ENCODE data around the gene DCTD.

DNA sequence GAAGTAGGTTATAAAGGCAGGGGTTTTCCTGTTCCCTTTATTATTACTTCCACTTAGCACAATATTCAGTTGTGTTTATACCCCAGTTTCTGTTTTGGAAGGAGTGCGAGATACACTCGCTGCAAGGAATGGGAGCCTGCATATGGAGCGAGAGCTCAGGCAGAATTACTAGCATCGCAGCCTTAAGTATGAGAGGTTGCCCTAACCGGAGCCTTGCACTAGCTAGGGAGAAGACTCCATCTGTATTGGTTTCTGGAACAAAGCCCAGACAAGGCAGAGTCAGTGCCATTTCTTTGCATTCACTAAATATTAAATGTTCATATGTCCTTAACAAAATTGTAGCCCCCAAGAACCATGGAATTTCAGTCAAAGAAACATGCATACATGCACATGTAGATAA, 6.2 kb upstream of the DCTD start:
- TF ChIP-seq, protein P1, sequence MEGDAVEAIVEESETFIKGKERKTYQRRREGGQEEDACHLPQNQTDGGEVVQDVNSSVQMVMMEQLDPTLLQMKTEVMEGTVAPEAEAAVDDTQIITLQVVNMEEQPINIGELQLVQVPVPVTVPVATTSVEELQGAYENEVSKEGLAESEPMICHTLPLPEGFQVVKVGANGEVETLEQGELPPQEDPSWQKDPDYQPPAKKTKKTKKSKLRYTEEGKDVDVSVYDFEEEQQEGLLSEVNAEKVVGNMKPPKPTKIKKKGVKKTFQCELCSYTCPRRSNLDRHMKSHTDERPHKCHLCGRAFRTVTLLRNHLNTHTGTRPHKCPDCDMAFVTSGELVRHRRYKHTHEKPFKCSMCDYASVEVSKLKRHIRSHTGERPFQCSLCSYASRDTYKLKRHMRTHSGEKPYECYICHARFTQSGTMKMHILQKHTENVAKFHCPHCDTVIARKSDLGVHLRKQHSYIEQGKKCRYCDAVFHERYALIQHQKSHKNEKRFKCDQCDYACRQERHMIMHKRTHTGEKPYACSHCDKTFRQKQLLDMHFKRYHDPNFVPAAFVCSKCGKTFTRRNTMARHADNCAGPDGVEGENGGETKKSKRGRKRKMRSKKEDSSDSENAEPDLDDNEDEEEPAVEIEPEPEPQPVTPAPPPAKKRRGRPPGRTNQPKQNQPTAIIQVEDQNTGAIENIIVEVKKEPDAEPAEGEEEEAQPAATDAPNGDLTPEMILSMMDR (conservative IDR thresholded peaks at IDR 0.05; ENCODE audit: low read depth, low read length): no peak
- TF ChIP-seq EZH2 (IDR thresholded peaks at IDR 0.05; ENCODE audit: borderline replicate concordance, low read depth, low read length, poor library complexity, severe bottlenecking): no peak
